CD4-positive, alpha-beta T cell treated with Interleukin-10 for 1 hour (primary cell): ENCODE results near the gene NOL11.
A peak's percentile ranks its signal among the peaks of the same experiment; 100 is the strongest.
"Not testable (repeated sequence)": the region's sequence is repeated elsewhere in the genome, so short reads cannot be mapped to it uniquely, and the experiment has no call there.

Experiments
- DNase-seq: peaks from one replicate; pipeline ENCODE4 v3.0.0-alpha.2; 2020

The NOL11 gene

GRCh38 chr17:67717624-67718324 is at the start of gene NOL11:
Gene NOL11, plus strand, starts transcription at chr17:67717936. Its CDS starts 12 bp downstream, at chr17:67717948.
- DNase-seq = peak; percentile 100

- DNase-seq = no peak
Observed at GRCh38 chr17:67671493-67671892, 46.2 kb upstream of the NOL11 start.

- no peak for DNase-seq
Observed at GRCh38 chr17:67672592-67673335, 45.0 kb upstream of the NOL11 start.

GRCh38 chr17:67675481-67675880 is 42.3 kb upstream of the NOL11 start:
- no peak for DNase-seq

- DNase-seq = no peak
Observed at GRCh38 chr17:67676305-67676704, 41.4 kb upstream of the NOL11 start.

- no peak for DNase-seq
Observed at GRCh38 chr17:67678414-67678813, 39.3 kb upstream of the NOL11 start.

- no peak for DNase-seq
Observed at GRCh38 chr17:67679225-67679624, 38.5 kb upstream of the NOL11 start.

GRCh38 chr17:67679721-67680120 is 38.0 kb upstream of the NOL11 start:
- no peak for DNase-seq

GRCh38 chr17:67680445-67681224 is 37.1 kb upstream of the NOL11 start:
- DNase-seq = no peak

GRCh38 chr17:67682196-67682595 is 35.5 kb upstream of the NOL11 start:
- DNase-seq = no peak

GRCh38 chr17:67685351-67685750 is 32.4 kb upstream of the NOL11 start:
- DNase-seq = no peak

GRCh38 chr17:67686241-67686640 is 31.5 kb upstream of the NOL11 start:
- DNase-seq = no peak

- no peak for DNase-seq
Observed at GRCh38 chr17:67687511-67687910, 30.2 kb upstream of the NOL11 start.

GRCh38 chr17:67689534-67690177 is 28.1 kb upstream of the NOL11 start:
- peak; percentile 75 for DNase-seq

GRCh38 chr17:67693811-67694210 is 23.9 kb upstream of the NOL11 start:
- no peak for DNase-seq

GRCh38 chr17:67696347-67696746 is 21.4 kb upstream of the NOL11 start:
- DNase-seq = no peak

GRCh38 chr17:67696853-67697498 is 20.8 kb upstream of the NOL11 start:
- DNase-seq = no peak

- no peak for DNase-seq
Observed at GRCh38 chr17:67700037-67700724, 17.6 kb upstream of the NOL11 start.

- no peak for DNase-seq
Observed at GRCh38 chr17:67700725-67701119, 17.0 kb upstream of the NOL11 start.

GRCh38 chr17:67702861-67703260 is 14.9 kb upstream of the NOL11 start:
- DNase-seq = not testable (repeated sequence)

- DNase-seq = no peak
Observed at GRCh38 chr17:67707442-67707841, 10.3 kb upstream of the NOL11 start.

- DNase-seq = no peak
Observed at GRCh38 chr17:67708378-67708777, 9.4 kb upstream of the NOL11 start.
